ENCODE results near the gene PDGFD. TPM values are rescaled to one million over a fixed set of nuclear protein-coding genes. Genes with fewer than 3 reads are reported as not detected.

Gene PDGFD
- total and polyA plus RNA-seq, 9 donors = 42.8 to 134 (median 77.9) TPM

DNA sequence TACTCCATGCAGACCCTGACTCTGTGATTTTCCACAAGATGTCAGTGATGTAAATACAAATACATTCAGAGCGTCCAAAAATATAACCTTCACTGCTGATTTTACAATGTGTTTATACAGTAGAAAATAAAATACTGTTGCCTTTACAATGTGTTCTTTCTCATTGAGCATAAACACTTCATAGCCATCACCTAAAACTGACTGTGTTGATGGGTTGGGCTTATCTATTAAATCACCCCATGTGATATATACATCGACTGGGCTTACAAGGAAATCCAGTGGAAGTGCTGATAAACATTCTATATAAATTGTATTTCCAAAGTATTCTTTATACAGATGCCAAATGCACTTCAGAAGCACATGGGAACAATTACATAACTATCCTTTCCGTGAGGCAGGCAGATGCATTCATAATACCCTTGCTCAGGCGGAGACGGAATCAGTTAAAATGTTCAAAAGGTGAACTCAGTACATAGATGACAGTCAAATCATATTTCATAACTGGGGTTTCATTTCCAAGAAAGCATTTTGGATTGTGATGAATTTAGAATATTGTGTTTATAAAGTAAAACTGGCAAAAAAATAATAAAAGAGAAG is 99.8 kb downstream of the PDGFD start:
- WGBS, 3 donors = 82 to 86% (median 84%) methylated on average over 5 of the region's 5 CpGs

GRCh38 chr11:104061853-104062521 is 102.0 kb downstream of the PDGFD start:
- Histone ChIP-seq H3K4me3 (no peak overlapping the region), H3K27ac (no peak overlapping the region), H3K9me3 (no peaks in the 10 kb centered on the region), H3K4me1 (ENCODE audit: insufficient read depth) (peaks cover 2% of the 10 kb centered on the region), H3K36me3 (no peaks in the 10 kb centered on the region), H3K27me3 (no peaks in the 10 kb centered on the region)
- no peak for TF ChIP-seq POLR2A (IDR thresholded peaks at IDR 0.05)
- TF ChIP-seq, protein P1, sequence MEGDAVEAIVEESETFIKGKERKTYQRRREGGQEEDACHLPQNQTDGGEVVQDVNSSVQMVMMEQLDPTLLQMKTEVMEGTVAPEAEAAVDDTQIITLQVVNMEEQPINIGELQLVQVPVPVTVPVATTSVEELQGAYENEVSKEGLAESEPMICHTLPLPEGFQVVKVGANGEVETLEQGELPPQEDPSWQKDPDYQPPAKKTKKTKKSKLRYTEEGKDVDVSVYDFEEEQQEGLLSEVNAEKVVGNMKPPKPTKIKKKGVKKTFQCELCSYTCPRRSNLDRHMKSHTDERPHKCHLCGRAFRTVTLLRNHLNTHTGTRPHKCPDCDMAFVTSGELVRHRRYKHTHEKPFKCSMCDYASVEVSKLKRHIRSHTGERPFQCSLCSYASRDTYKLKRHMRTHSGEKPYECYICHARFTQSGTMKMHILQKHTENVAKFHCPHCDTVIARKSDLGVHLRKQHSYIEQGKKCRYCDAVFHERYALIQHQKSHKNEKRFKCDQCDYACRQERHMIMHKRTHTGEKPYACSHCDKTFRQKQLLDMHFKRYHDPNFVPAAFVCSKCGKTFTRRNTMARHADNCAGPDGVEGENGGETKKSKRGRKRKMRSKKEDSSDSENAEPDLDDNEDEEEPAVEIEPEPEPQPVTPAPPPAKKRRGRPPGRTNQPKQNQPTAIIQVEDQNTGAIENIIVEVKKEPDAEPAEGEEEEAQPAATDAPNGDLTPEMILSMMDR (IDR thresholded peaks at IDR 0.05) = no peak
- no peak for TF ChIP-seq EP300 (IDR thresholded peaks at IDR 0.05)
- intact Hi-C loops (cut with DNase I) = no loop called here
- DNase-seq = peak in 2 of 5 donors; percentile 11 to 31
- 56 to 64% (median 59%) methylated on average over 9 of the region's 9 CpGs for WGBS, 3 donors

More for the DNA sequence above, 99.8 kb downstream of the PDGFD start:
- no peaks in the 10 kb centered on the region for H3K9me3 ChIP-seq
- H3K27me3 ChIP-seq = no peaks in the 10 kb centered on the region
- TF ChIP-seq, protein P1 (IDR thresholded peaks at IDR 0.05) = no peak
- TF ChIP-seq EP300 (IDR thresholded peaks at IDR 0.05) (no peak), POLR2A (IDR thresholded peaks at IDR 0.05) (no peak)
- H3K4me3 ChIP-seq = no peak overlapping the region
- intact Hi-C loops (cut with DNase I) = no loop called here
- no peak for DNase-seq
- H3K27ac ChIP-seq = no peak overlapping the region
- no peaks in the 10 kb centered on the region for H3K36me3 ChIP-seq
- H3K4me1 ChIP-seq (ENCODE audit: insufficient read depth) = peaks cover 2% of the 10 kb centered on the region

DNA sequence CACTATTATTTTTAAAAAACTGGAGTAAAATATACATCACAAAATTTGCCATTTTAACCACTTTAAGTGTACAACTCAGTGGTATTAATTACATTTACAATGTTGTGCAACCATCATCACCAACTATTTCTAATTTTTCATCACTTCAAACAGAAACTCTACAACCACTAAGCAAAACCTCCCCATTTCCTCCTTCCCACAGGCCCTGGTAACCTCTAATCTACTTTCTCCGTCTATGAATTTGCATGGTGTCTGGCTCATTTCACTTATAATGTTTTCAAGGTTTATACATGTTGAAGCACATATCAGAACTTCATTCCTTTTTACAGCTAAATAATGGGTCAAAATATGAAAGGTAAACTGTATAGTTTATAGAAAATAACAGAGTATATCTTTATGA is 103.1 kb downstream of the PDGFD start:
- WGBS, 3 donors = 41 to 67% (median 57%) methylated on average over 1 of the region's 1 CpG

DNA sequence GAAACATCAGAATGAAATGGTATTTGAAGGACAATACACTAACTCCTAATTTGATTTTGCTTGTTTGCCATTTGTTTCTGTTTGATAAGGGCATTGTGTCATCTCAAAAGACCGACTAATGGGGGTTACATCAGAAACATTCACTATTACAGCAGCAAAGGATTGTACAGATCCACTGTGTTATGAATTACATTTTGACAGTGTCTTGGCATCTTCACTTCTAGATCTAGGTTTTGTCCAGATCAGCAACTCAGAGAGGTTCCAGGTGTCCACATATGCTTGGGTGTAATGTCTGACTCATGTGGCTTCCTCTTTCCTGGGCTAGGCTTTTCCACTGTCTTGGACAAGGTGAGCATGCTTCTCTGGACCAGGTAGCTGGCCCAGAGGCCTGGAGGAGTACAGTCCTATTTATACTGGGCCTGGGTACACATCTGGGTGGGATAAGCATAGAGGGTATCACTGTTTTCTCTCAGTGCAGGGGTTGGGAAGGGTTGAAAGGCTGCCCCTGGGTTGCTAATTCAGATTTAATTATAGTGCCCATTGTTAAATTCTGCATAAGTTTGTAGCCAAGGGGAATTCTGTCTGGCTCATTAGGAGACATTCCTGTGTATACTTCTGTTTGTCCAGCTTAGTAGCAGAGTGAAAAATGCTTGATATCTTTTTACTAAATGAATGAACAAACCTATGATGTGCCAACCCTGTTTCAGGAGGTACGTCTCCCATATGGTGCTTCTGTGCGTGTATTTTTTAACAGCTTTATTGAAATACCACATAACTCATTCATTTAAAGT is 103.7 kb downstream of the PDGFD start:
- 57 to 76% (median 69%) methylated on average over 3 of the region's 3 CpGs for WGBS, 3 donors
- Histone ChIP-seq H3K4me1 (ENCODE audit: insufficient read depth) (peaks cover 2% of the 10 kb centered on the region), H3K27ac (no peak overlapping the region), H3K36me3 (no peaks in the 10 kb centered on the region), H3K4me3 (no peak overlapping the region), H3K9me3 (no peaks in the 10 kb centered on the region), H3K27me3 (no peaks in the 10 kb centered on the region)
- no peak for DNase-seq
- intact Hi-C loops (cut with DNase I) = no loop called here
- TF ChIP-seq POLR2A (IDR thresholded peaks at IDR 0.05) (no peak), EP300 (IDR thresholded peaks at IDR 0.05) (no peak)
- TF ChIP-seq, protein P1 (IDR thresholded peaks at IDR 0.05) = no peak

More for the DNA sequence above, 103.1 kb downstream of the PDGFD start:
- intact Hi-C loops (cut with DNase I) = no loop called here
- TF ChIP-seq, protein P1 (IDR thresholded peaks at IDR 0.05) = no peak
- TF ChIP-seq EP300 (IDR thresholded peaks at IDR 0.05) (no peak), POLR2A (IDR thresholded peaks at IDR 0.05) (no peak)
- Histone ChIP-seq H3K27ac (no peak overlapping the region), H3K4me3 (no peak overlapping the region), H3K4me1 (ENCODE audit: insufficient read depth) (peaks cover 2% of the 10 kb centered on the region), H3K27me3 (no peaks in the 10 kb centered on the region), H3K36me3 (no peaks in the 10 kb centered on the region), H3K9me3 (no peaks in the 10 kb centered on the region)
- no peak for DNase-seq

All from ovary (tissue), 9 donors.